NOMO-1 treated with DMSO at 0.1 percent for 48 hours (cell line): ENCODE measurements around the gene NCS1.

Experiments
- DNase-seq: peaks from one replicate; lab custom pipeline; 2025; ENCODE audit not compliant: unreplicated experiment; lab: John Stamatoyannopoulos, UW

Gene NCS1

GRCh38 chr9:130284690-130285089 is 112.5 kb downstream of the NCS1 start:
- DNase-seq = no peak

GRCh38 chr9:130285271-130285670 is 113.1 kb downstream of the NCS1 start:
- DNase-seq = no peak

DNA sequence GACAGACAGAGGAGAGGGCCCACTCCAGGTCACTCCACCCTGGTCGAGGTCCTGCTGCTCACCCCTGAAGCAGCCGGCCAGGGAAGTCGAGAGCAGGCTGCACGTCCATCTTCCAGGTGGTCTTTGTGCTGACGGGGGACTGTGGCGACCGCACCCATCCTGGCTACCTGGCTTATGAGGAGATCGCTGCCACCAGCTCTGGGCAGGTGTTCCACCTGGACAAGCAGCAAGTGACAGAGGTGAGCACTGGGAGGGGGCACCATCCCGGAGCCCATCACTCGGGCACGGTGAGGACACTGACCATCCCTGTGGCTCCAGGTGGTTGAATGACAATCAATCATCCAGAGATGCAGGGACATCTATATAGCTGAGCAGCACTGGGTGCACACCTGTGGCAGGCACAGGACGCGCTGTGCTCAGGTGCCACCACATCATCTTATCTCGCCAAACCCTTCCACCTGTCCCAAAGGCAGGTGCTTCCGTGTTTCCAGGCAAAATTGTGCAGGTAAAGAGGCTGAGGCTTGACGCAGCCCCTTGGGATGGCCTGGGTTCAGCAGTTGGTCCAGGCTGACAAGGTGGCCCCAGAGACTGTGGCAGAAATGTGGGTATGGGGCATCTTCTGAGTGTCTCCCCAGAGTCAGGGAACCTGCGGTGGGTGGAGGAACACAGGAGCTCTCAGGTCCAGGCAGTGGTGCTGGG is 114.0 kb downstream of the NCS1 start:
- DNase-seq = no peak
